ENCODE results near the gene ST3GAL3. TPM values are rescaled to one million over a fixed set of nuclear protein-coding genes. Genes with fewer than 3 reads are reported as not detected.

The ST3GAL3 gene
- total and polyA plus RNA-seq, 2 of the 13 experiments (the other 11 are each of a cell fraction or from before 2014, with no cell fraction given): 5.1 to 8.1 TPM

DNA sequence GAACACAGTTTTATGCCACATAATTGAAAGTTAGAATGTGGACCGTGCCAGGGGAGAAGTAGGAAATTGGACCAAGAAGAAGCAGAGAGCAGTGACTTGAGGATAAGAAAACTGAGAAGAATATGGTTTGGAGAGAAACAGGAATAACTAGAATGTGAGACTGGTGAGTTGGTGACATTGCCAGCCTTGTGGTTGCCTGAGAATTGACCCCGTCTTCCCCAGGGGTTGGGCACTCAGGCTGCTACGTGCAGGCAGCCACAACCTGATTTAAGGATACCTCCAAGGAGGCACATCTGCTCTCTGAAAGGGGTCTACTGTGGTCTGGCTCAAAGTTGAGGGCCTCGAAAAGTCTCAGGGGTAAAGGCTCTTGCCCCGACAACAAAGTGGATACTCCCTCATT lies 114.1 kb downstream of the ST3GAL3 start:
- H3K27me3 ChIP-seq (ENCODE audit: control insufficient read depth in 1 of 2, insufficient read depth in 2 of 2, low read length in 2 of 2): no peaks in the 10 kb centered on the region
- H3K27ac ChIP-seq (ENCODE audit: extremely low read length, insufficient read depth, low read length): no peak overlapping the region
- H3K36me3 ChIP-seq (replicated peaks in 1 of 2; ENCODE audit: control insufficient read depth in 1 of 2, insufficient read depth in 2 of 2, low read length in 2 of 2): peaks cover 0 to 4% of the 10 kb centered on the region in 2 experiments; a peak in 1 of 5 replicates
- H3K4me1 ChIP-seq (ENCODE audit: insufficient read depth, low read length): no peaks in the 10 kb centered on the region
- TF ChIP-seq GATA4 (IDR thresholded peaks at IDR 0.05; ENCODE audit: borderline replicate concordance, low read depth): no peak
- TF ChIP-seq ZNF496 (CRISPR knock-in tag; IDR thresholded peaks at IDR 0.05; ENCODE audit: insufficient replicate concordance): no peak
- TF ChIP-seq FOXO4 (CRISPR knock-in tag; conservative IDR thresholded peaks at IDR 0.05): no peak
- no peak for TF ChIP-seq RFX1 (IDR thresholded peaks at IDR 0.05)
- no peak for TF ChIP-seq ZNF629 (CRISPR knock-in tag; conservative IDR thresholded peaks at IDR 0.05)
- TF ChIP-seq ATRX (CRISPR knock-in tag; IDR thresholded peaks at IDR 0.05; ENCODE audit: borderline replicate concordance): no peak
- TF ChIP-seq CEBPG (CRISPR knock-in tag; IDR thresholded peaks at IDR 0.05): no peak
- TF ChIP-seq ZNF543 (CRISPR knock-in tag; IDR thresholded peaks at IDR 0.05): no peak
- TF ChIP-seq ESRRA (CRISPR knock-in tag; IDR thresholded peaks at IDR 0.05; ENCODE audit: low read depth): no peak
- no peak for TF ChIP-seq ATM (IDR thresholded peaks at IDR 0.05; ENCODE audit: borderline replicate concordance)
- TF ChIP-seq HMG20A (CRISPR knock-in tag; IDR thresholded peaks at IDR 0.05; ENCODE audit: borderline replicate concordance): no peak
- TF ChIP-seq CCDC6 (CRISPR knock-in tag; IDR thresholded peaks at IDR 0.05): no peak
- TF ChIP-seq, protein P1, sequence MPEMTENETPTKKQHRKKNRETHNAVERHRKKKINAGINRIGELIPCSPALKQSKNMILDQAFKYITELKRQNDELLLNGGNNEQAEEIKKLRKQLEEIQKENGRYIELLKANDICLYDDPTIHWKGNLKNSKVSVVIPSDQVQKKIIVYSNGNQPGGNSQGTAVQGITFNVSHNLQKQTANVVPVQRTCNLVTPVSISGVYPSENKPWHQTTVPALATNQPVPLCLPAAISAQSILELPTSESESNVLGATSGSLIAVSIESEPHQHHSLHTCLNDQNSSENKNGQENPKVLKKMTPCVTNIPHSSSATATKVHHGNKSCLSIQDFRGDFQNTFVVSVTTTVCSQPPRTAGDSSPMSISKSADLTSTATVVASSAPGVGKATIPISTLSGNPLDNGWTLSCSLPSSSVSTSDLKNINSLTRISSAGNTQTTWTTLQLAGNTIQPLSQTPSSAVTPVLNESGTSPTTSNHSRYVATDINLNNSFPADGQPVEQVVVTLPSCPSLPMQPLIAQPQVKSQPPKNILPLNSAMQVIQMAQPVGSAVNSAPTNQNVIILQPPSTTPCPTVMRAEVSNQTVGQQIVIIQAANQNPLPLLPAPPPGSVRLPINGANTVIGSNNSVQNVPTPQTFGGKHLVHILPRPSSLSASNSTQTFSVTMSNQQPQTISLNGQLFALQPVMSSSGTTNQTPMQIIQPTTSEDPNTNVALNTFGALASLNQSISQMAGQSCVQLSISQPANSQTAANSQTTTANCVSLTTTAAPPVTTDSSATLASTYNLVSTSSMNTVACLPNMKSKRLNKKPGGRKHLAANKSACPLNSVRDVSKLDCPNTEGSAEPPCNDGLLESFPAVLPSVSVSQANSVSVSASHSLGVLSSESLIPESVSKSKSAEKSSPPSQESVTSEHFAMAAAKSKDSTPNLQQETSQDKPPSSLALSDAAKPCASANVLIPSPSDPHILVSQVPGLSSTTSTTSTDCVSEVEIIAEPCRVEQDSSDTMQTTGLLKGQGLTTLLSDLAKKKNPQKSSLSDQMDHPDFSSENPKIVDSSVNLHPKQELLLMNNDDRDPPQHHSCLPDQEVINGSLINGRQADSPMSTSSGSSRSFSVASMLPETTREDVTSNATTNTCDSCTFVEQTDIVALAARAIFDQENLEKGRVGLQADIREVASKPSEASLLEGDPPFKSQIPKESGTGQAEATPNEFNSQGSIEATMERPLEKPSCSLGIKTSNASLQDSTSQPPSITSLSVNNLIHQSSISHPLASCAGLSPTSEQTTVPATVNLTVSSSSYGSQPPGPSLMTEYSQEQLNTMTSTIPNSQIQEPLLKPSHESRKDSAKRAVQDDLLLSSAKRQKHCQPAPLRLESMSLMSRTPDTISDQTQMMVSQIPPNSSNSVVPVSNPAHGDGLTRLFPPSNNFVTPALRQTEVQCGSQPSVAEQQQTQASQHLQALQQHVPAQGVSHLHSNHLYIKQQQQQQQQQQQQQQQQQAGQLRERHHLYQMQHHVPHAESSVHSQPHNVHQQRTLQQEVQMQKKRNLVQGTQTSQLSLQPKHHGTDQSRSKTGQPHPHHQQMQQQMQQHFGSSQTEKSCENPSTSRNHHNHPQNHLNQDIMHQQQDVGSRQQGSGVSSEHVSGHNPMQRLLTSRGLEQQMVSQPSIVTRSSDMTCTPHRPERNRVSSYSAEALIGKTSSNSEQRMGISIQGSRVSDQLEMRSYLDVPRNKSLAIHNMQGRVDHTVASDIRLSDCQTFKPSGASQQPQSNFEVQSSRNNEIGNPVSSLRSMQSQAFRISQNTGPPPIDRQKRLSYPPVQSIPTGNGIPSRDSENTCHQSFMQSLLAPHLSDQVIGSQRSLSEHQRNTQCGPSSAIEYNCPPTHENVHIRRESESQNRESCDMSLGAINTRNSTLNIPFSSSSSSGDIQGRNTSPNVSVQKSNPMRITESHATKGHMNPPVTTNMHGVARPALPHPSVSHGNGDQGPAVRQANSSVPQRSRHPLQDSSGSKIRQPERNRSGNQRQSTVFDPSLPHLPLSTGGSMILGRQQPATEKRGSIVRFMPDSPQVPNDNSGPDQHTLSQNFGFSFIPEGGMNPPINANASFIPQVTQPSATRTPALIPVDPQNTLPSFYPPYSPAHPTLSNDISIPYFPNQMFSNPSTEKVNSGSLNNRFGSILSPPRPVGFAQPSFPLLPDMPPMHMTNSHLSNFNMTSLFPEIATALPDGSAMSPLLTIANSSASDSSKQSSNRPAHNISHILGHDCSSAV (CRISPR knock-in tag; IDR thresholded peaks at IDR 0.05; ENCODE audit: borderline replicate concordance): no peak
- H3K4me3 ChIP-seq (replicated peaks in 1 of 3; ENCODE audit: insufficient read depth in 1 of 3, low read depth in 2 of 3, low read length in 3 of 3): no peak overlapping the region
- H2AFZ ChIP-seq (ENCODE audit: low read length): no peak overlapping the region
- no peaks in the 10 kb centered on the region for H4K20me1 ChIP-seq (ENCODE audit: insufficient read depth, low read length)
- DNase-seq (ENCODE audit: low spot score): no peak
- ChIA-PET POLR2A (no interaction called here), CTCF (ENCODE audit: low intra/inter-chr PET ratio, low total read pairs) (no interaction called here)
- in situ Hi-C loops (cut with HindIII; ENCODE audit: extremely low pct_ligation_motif_present, low pct_unique_long_range_greater_than_20kb): no loop called here
- no peak overlapping the region for H3K4me2 ChIP-seq (ENCODE audit: low read depth, low read length)
- intact Hi-C loops (cut with micrococcal nuclease; ENCODE audit: unreplicated experiment): no loop called here
- H3K9me3 ChIP-seq (ENCODE audit: low read length): 0 out of 2 replicates have a peak, but pooled peaks cover 4% of the 10 kb centered on the region
- H3K9ac ChIP-seq (ENCODE audit: insufficient read depth, low read depth, low read length): no peak overlapping the region
- no peaks in the 10 kb centered on the region for H3K79me2 ChIP-seq (ENCODE audit: insufficient read depth, low read length)
- WGBS (ENCODE audit: low lambda C conversion rate): 79% methylated on average over 5 of the region's 5 CpGs
- FAIRE-seq: no peak
- no peak for ATAC-seq
- no TSS peak for BruUV-seq (replicated peaks)

Data from HepG2 (cell line).